B cell (primary cell): Measurements from ENCODE around the gene GIMAP5.

Experiments
- EZH2 ChIP-seq: IDR thresholded peaks from 2 replicates; pipeline ENCODE4 v1.6.1; 2012; ENCODE audit warnings: borderline replicate concordance, low read depth, mild to moderate bottlenecking, moderate library complexity, low read length; ENCODE audit not compliant: insufficient read depth, poor library complexity, severe bottlenecking
- TF ChIP-seq, protein P1 (sequence below): fragments of 200-600 bp; IDR thresholded peaks from one replicate; pipeline ENCODE4 v1.8.0; 2022; ENCODE audit warnings: antibody characterized with exemption, mild to moderate bottlenecking

DNA sequence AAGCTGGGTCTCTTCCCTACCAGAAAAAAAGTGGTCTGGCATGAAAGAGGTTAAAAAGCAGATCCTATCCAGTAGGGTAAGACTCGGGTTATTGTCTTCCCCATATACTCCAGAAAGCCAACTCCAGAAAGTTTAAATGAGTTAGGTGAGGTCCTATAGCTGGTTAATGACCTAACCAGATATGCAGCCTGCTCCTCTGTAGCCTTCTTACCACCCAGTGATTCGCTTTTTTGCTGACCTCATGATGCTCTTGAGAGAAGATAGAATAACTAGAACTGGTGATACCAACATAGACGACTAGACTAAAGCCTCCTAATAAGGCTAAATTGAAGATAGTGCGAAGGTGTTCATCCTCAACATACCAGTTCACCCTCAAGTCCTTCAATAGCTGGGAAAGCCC, 21.5 kb upstream of the GIMAP5 start:
- TF ChIP-seq, protein P1, sequence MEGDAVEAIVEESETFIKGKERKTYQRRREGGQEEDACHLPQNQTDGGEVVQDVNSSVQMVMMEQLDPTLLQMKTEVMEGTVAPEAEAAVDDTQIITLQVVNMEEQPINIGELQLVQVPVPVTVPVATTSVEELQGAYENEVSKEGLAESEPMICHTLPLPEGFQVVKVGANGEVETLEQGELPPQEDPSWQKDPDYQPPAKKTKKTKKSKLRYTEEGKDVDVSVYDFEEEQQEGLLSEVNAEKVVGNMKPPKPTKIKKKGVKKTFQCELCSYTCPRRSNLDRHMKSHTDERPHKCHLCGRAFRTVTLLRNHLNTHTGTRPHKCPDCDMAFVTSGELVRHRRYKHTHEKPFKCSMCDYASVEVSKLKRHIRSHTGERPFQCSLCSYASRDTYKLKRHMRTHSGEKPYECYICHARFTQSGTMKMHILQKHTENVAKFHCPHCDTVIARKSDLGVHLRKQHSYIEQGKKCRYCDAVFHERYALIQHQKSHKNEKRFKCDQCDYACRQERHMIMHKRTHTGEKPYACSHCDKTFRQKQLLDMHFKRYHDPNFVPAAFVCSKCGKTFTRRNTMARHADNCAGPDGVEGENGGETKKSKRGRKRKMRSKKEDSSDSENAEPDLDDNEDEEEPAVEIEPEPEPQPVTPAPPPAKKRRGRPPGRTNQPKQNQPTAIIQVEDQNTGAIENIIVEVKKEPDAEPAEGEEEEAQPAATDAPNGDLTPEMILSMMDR = no peak
- no peak for TF ChIP-seq EZH2
